Measurements from ENCODE around the gene SLC39A3. TPM values are rescaled to one million over a fixed set of nuclear protein-coding genes. Genes with fewer than 3 reads are reported as not detected.

The SLC39A3 gene
- total RNA-seq, 2 experiments from 2014 or later = 25.4 to 27.4 TPM

- no peaks in the 10 kb centered on the region for H3K4me1 Mint-ChIP-seq
- ChIA-PET CTCF (no interaction called here), POLR2A (no interaction called here)
- H3K27me3 Mint-ChIP-seq = no peaks in the 10 kb centered on the region
- DNase-seq = no peak
- H3K27ac Mint-ChIP-seq = no peak overlapping the region
- H3K4me3 Mint-ChIP-seq = no peak overlapping the region
- peaks cover 19% of the 10 kb centered on the region for H3K36me3 Mint-ChIP-seq (ENCODE audit: low read depth)
- no peaks in the 10 kb centered on the region for H3K9me3 Mint-ChIP-seq
Observed at GRCh38 chr19:2731181-2731995, 8.4 kb downstream of the SLC39A3 start.

DNA sequence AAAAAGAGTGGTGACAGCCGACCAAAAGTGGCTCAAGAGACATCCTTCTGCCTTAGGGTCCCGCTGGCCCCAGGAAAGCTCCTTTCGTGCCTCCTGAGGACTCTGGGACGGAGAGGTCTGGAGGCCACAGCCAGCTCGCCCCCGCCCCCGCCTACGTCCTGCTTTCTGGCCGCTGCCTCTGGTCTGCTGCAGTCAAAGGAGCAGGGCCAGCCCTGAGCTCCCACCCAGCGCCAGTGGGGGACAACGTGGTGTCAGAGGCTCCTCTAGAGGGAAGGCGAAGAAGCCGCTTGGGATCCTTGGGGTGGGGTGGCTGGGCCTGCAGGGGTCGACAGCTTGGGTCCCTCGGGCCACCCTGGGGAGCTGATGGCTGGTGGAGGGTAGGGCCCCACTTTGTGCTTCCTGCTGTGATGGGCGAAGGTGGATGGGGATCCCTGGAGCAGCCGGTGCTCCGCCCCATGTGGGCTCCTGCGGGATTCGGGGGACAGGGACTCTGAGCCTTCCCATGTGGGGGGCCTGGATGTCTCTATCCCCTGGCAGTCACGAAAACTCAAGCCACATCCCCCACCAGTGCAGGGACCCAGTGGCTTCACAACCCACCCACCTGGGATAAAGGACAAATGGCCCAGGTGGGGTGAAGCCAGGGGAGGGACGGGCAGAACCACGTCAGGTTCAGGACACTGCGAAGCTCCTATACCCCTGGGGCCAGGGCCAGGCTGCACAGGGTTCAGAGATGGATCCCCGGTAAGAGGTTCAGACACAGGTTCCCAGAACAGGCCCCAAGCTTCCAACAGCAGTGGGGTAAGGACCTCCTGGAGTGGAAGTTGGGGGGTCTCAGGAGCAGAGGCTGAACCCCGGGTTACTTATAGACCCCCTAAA is 9.6 kb downstream of the SLC39A3 start:
- H3K4me3 Mint-ChIP-seq = no peak overlapping the region

DNA sequence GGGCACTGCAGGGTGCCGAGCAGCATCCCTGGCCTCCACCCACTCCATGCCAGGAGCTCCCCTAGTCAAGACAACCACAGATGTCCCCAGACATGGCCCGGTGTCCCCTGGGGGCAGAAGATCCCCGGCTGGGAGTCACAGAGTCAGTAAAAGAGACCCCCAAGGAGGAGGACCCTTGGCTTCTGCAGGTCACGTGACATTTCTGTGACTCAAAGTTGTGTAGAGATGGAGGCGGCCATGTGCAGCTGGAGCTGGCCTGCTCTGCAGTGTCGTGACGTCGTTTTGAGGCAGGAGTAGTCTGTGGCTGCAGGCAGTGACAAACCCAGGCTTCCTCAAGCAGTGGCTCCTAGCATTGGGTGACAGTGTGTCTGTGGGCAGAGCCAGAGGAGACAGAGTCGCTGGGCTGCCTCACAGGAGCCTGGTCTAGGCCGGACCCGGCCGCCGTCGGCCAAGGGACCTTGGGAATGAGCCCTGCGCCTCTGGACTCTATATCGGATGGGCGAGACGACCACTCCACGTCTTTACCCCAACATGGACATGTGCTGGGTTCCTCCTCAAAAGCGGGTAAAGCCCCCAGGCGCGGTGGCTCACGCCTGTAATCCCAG is 10.9 kb downstream of the SLC39A3 start:
- Mint-ChIP-seq H3K4me1 (no peaks in the 10 kb centered on the region), H3K36me3 (ENCODE audit: low read depth) (peaks cover under 1% of the 10 kb centered on the region), H3K9me3 (no peaks in the 10 kb centered on the region), H3K27ac (no peak overlapping the region), H3K4me3 (no peak overlapping the region), H3K27me3 (peaks cover 6% of the 10 kb centered on the region)
- CTCF ChIA-PET = no interaction called here
- POLR2A ChIA-PET = no interaction called here
- no peak for DNase-seq

More for the DNA sequence above, 9.6 kb downstream of the SLC39A3 start:
- DNase-seq = no peak
- H3K27ac Mint-ChIP-seq = no peak overlapping the region
- H3K27me3 Mint-ChIP-seq = peaks cover 2% of the 10 kb centered on the region
- H3K9me3 Mint-ChIP-seq = no peaks in the 10 kb centered on the region
- CTCF ChIA-PET = interaction anchor here (0.7 kb wide), 1 partner anchor 1168 kb away, joined by 4 read pairs; no protein-coding TSS in a partner anchor
- POLR2A ChIA-PET = no interaction called here
- peaks cover 10% of the 10 kb centered on the region for H3K36me3 Mint-ChIP-seq (ENCODE audit: low read depth)
- no peaks in the 10 kb centered on the region for H3K4me1 Mint-ChIP-seq

DNA sequence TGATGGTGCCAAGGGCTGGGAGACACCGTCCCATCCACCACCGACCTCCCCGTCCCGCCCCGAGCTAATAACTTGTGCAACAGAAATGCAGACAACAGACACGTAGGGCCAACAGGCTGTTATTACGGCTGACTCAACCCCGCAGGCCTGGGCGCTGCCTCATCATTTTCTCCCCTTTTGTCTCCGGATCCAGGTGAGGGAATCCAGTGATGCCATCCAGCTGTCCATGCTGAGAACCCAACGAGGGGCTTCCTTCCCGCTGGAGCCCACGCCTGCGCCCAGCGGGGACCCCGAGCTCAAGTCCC is 12.2 kb downstream of the SLC39A3 start:
- Mint-ChIP-seq H3K4me1 (no peaks in the 10 kb centered on the region), H3K9me3 (no peaks in the 10 kb centered on the region), H3K36me3 (ENCODE audit: low read depth) (no peaks in the 10 kb centered on the region), H3K4me3 (no peak overlapping the region), H3K27me3 (peaks cover 6% of the 10 kb centered on the region), H3K27ac (no peak overlapping the region)
- ChIA-PET CTCF (interaction anchor here (0.6 kb wide), 1 partner anchor 185 kb away, joined by 5 read pairs; no protein-coding TSS in a partner anchor), POLR2A (interaction anchor here (0.6 kb wide), 2 partner anchors 25 to 843 kb away, joined by 3 read pairs; no protein-coding TSS in a partner anchor)
- DNase-seq = no peak

GRCh38 chr19:2726904-2727639 is 12.7 kb downstream of the SLC39A3 start:
- no peaks in the 10 kb centered on the region for H3K4me1 Mint-ChIP-seq
- no peaks in the 10 kb centered on the region for H3K9me3 Mint-ChIP-seq
- no peak overlapping the region for H3K4me3 Mint-ChIP-seq
- H3K36me3 Mint-ChIP-seq (ENCODE audit: low read depth) = no peaks in the 10 kb centered on the region
- H3K27me3 Mint-ChIP-seq = peaks cover 10% of the 10 kb centered on the region
- no peak overlapping the region for H3K27ac Mint-ChIP-seq
- ChIA-PET POLR2A (interaction anchor here (0.6 kb wide), 2 partner anchors 25 to 843 kb away, joined by 3 read pairs; no protein-coding TSS in a partner anchor), CTCF (interaction anchor here (0.6 kb wide), 1 partner anchor 184 kb away, joined by 5 read pairs; no protein-coding TSS in a partner anchor)
- DNase-seq = no peak

DNA sequence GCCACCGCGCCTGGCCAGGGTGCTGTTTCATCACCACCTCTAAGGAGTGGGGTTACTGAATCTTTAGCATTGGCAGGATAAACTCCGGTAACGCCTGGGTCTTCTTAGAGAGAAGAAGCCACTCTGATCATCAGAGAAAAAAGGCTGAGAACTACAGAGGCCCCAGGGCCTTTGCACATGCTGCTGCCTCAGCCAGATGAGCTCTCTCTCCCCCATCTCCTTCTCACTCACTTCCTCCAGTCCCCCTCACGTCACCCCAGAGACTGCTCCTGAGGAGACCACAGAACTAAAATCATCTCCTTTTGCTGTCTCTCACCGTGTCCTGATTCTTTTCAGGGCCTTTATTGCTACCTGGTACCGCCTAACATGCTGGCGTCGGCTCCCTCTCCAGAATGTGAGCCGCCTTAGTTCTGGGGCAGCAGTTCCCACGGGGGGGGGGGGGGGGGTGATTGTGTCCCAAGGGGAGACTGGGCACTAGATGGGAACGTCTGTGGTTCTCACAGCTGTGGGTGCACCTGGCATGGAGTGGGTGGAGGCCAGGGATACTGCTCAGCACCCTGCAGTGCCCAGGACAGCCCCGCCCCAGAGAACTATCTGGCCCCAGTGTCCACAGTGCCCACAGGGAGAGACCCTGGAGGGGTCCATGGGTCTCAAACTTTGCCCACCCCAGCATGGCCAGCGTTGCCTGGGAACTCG is 13.5 kb downstream of the SLC39A3 start:
- H3K4me3 Mint-ChIP-seq = no peak overlapping the region
- H3K27me3 Mint-ChIP-seq = peaks cover 15% of the 10 kb centered on the region
- POLR2A ChIA-PET = no interaction called here
- H3K4me1 Mint-ChIP-seq = no peaks in the 10 kb centered on the region
- no peak overlapping the region for H3K27ac Mint-ChIP-seq
- no peaks in the 10 kb centered on the region for H3K9me3 Mint-ChIP-seq
- CTCF ChIA-PET = no interaction called here
- DNase-seq = no peak
- H3K36me3 Mint-ChIP-seq (ENCODE audit: low read depth) = no peaks in the 10 kb centered on the region

DNA sequence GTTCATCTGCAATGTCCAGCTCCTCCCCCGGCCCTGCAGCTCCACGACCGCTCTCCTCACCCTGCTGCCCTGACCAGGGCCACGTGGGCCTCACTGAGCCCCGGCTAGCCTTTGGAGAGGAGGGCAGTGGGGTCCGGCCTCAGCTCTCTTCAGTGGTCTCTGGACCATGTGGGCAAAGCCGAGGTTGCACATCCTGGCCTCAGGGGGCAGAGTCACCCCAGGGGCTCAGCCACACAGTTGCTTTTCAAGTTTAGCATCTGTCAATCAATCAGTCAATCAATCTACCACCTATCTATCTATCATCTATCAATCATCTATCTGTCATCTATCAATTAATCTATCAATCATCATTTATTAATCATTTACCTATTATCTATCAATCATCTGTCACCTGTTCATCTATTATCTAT is 15.7 kb downstream of the SLC39A3 start:
- CTCF ChIA-PET = no interaction called here
- DNase-seq = no peak
- peaks cover 3% of the 10 kb centered on the region for H3K4me1 Mint-ChIP-seq
- POLR2A ChIA-PET = no interaction called here
- H3K27me3 Mint-ChIP-seq = peaks cover 23% of the 10 kb centered on the region
- H3K27ac Mint-ChIP-seq = no peak overlapping the region
- no peaks in the 10 kb centered on the region for H3K9me3 Mint-ChIP-seq
- no peaks in the 10 kb centered on the region for H3K36me3 Mint-ChIP-seq (ENCODE audit: low read depth)
- H3K4me3 Mint-ChIP-seq = no peak overlapping the region

- H3K27ac Mint-ChIP-seq = no peak overlapping the region
- ChIA-PET CTCF (no interaction called here), POLR2A (no interaction called here)
- no peak overlapping the region for H3K4me3 Mint-ChIP-seq
- DNase-seq = no peak
- H3K27me3 Mint-ChIP-seq = peaks cover 25% of the 10 kb centered on the region
- H3K9me3 Mint-ChIP-seq = no peaks in the 10 kb centered on the region
- no peaks in the 10 kb centered on the region for H3K36me3 Mint-ChIP-seq (ENCODE audit: low read depth)
- H3K4me1 Mint-ChIP-seq = peaks cover 3% of the 10 kb centered on the region
Observed at GRCh38 chr19:2723747-2724146, 16.1 kb downstream of the SLC39A3 start.

GRCh38 chr19:2723345-2723715 is 16.5 kb downstream of the SLC39A3 start:
- ChIA-PET POLR2A (no interaction called here), CTCF (no interaction called here)
- H3K27ac Mint-ChIP-seq = no peak overlapping the region
- no peaks in the 10 kb centered on the region for H3K36me3 Mint-ChIP-seq (ENCODE audit: low read depth)
- H3K4me3 Mint-ChIP-seq = no peak overlapping the region
- no peaks in the 10 kb centered on the region for H3K9me3 Mint-ChIP-seq
- H3K27me3 Mint-ChIP-seq = peaks cover 25% of the 10 kb centered on the region
- peaks cover 3% of the 10 kb centered on the region for H3K4me1 Mint-ChIP-seq
- DNase-seq = no peak

GRCh38 chr19:2722541-2723344 is 17.1 kb downstream of the SLC39A3 start:
- POLR2A ChIA-PET = no interaction called here
- CTCF ChIA-PET = no interaction called here
- Mint-ChIP-seq H3K27me3 (peaks cover 25% of the 10 kb centered on the region), H3K4me3 (no peak overlapping the region), H3K27ac (no peak overlapping the region), H3K36me3 (ENCODE audit: low read depth) (no peaks in the 10 kb centered on the region), H3K4me1 (peaks cover 3% of the 10 kb centered on the region), H3K9me3 (no peaks in the 10 kb centered on the region)
- DNase-seq = no peak

DNA sequence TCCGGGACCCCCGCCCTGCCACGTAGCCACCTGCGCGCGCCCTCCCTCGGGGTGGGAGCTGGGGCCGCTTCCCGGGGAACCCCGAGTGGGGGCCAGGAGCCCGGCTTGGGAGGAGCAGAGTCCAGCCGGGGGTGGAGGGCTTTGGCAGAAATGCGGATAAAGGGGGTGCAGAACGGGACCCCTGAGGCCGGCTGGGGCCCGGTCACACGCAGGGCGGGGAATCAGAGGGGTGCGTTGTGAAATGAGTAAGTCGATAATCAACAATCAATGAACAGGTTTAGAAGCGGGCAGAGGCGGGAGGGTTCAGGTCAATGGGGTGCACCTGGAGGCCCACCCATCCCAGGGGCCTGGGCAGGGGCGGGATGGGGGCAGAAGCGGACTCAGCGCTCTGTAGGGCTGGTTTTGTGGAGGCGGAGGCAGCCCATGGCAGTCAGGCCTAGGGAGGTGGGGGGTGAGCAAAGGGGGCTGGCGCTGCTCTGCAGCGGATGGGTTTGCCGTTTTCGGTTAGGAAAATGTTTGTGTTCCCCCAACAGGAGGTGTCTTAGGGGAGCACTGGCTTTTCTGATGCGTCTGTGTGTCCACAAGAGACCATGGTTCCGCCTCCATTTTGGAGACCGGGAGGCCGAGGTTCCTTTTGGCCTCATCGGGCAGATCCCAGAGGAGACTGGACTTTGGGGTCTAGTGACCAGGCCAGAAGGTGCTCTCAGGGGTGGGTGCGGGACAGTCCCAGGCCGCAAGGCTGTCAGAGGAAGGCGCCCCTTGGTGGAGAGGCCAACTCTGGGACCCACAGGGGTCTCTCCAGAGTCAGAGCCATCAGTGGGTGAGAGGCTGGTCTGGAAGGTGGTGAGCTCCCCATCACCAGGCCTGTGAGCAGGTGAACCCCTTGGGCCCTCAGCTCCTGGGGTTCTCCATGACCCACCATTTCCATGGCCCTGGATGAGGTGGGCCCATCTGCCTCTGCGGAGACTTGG is 18.0 kb downstream of the SLC39A3 start:
- Mint-ChIP-seq H3K4me3 (no peak overlapping the region), H3K36me3 (ENCODE audit: low read depth) (no peaks in the 10 kb centered on the region), H3K9me3 (no peaks in the 10 kb centered on the region), H3K4me1 (peaks cover 3% of the 10 kb centered on the region), H3K27me3 (peaks cover 25% of the 10 kb centered on the region), H3K27ac (no peak overlapping the region)
- CTCF ChIA-PET = no interaction called here
- POLR2A ChIA-PET = no interaction called here
- no peak for DNase-seq
